ENCODE measurements around the gene SCAMP4. TPM values are rescaled to one million over a fixed set of nuclear protein-coding genes. Genes with fewer than 3 reads are reported as not detected.

Gene SCAMP4
- total and polyA plus RNA-seq, 2 experiments from 2014 or later = 69.3 to 89.8 TPM

GRCh38 chr19:1956122-1956494 lies 50.9 kb downstream of the SCAMP4 start:
- no peak for DNase-seq (ENCODE audit: low spot score)
- peaks cover 64% of the 10 kb centered on the region for H4K20me1 ChIP-seq (ENCODE audit: insufficient read depth, poor library complexity, severe bottlenecking)

DNA sequence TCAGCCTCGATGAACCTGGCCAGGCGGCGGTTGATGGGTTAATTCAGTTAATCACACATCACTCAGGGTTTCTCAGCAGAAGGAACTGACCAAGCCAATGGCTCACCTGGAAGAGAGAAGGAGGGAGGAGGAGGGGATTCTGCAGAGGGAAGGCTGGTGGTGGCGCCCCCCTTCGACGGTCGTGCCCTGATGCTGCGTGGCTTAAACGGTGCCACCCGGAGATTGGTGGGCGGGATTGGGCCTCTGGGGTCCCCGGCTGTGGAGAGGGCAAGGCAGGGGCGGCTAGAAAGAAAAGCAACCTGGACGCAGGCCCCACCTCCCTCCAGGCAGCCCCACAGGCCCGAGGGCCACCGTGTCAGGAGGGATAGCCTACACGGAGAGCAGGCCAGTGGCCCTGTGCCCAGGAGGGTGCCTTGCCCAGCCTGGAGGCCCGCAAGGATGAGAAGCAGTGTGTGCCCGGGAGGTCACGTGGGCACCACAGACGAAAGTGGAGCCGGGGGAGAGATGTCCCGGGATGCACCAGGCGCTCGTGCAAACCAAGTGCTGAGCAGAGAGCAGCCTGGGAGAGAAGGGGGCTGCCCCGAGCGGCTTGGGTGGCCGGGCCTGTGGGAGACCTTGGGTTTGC lies 51.8 kb downstream of the SCAMP4 start:
- H3K79me2 ChIP-seq = peaks cover 75% of the 10 kb centered on the region

More at GRCh38 chr19:1956122-1956494, 50.9 kb downstream of the SCAMP4 start:
- 94% methylated on average over 12 of the region's 12 CpGs for WGBS (ENCODE audit: low lambda C conversion rate, missing lambda C conversion rate)
- Histone ChIP-seq H3K4me2 (no peak overlapping the region), H3K36me3 (replicated peaks; ENCODE audit: insufficient read depth, low read depth) (no peaks in the 10 kb centered on the region), H3K9me2 (replicated peaks; ENCODE audit: insufficient read depth) (no peaks in the 10 kb centered on the region), H2AFZ (no peak overlapping the region), H3K79me2 (peaks cover 77% of the 10 kb centered on the region), H3K27me3 (no peaks in the 10 kb centered on the region), H3K9me3 (ENCODE audit: low read depth) (no peaks in the 10 kb centered on the region), H3K27ac (no peak overlapping the region), H3K4me1 (ENCODE audit: insufficient read depth) (no peaks in the 10 kb centered on the region), H3K4me3 (no peak overlapping the region)
- no peak for TF ChIP-seq EZH2phosphoT487 (IDR thresholded peaks at IDR 0.05; ENCODE audit: low read depth, severe bottlenecking, unreplicated experiment)

GRCh38 chr19:1957562-1958248 lies 52.5 kb downstream of the SCAMP4 start:
- DNase-seq (ENCODE audit: low spot score) = no peak
- Histone ChIP-seq H3K36me3 (replicated peaks; ENCODE audit: insufficient read depth, low read depth) (no peaks in the 10 kb centered on the region), H3K79me2 (peaks cover 68% of the 10 kb centered on the region), H2AFZ (no peak overlapping the region), H3K4me2 (no peak overlapping the region), H3K9me2 (replicated peaks; ENCODE audit: insufficient read depth) (no peaks in the 10 kb centered on the region), H3K9me3 (ENCODE audit: low read depth) (no peaks in the 10 kb centered on the region), H3K4me3 (no peak overlapping the region), H4K20me1 (ENCODE audit: insufficient read depth, poor library complexity, severe bottlenecking) (peaks cover 56% of the 10 kb centered on the region), H3K27ac (no peak overlapping the region), H3K4me1 (ENCODE audit: insufficient read depth) (no peaks in the 10 kb centered on the region), H3K27me3 (no peaks in the 10 kb centered on the region)
- TF ChIP-seq EZH2 (IDR thresholded peaks at IDR 0.05; ENCODE audit: borderline replicate concordance) (no peak), EZH2phosphoT487 (IDR thresholded peaks at IDR 0.05; ENCODE audit: low read depth, severe bottlenecking, unreplicated experiment) (no peak), CTCF (IDR thresholded peaks at IDR 0.05; ENCODE audit: poor library complexity) (no peak)
- 96% methylated on average over 34 of the region's 40 CpGs for WGBS (ENCODE audit: low lambda C conversion rate, missing lambda C conversion rate)

More for the DNA sequence above, 51.8 kb downstream of the SCAMP4 start:
- peaks cover 63% of the 10 kb centered on the region for H4K20me1 ChIP-seq (ENCODE audit: insufficient read depth, poor library complexity, severe bottlenecking)
- no peak overlapping the region for H3K4me3 ChIP-seq
- TF ChIP-seq EZH2phosphoT487 (IDR thresholded peaks at IDR 0.05; ENCODE audit: low read depth, severe bottlenecking, unreplicated experiment) (no peak), EZH2 (IDR thresholded peaks at IDR 0.05; ENCODE audit: borderline replicate concordance) (no peak), CTCF (IDR thresholded peaks at IDR 0.05; ENCODE audit: poor library complexity) (no peak)
- no peaks in the 10 kb centered on the region for H3K36me3 ChIP-seq (replicated peaks; ENCODE audit: insufficient read depth, low read depth)
- H3K9me2 ChIP-seq (replicated peaks; ENCODE audit: insufficient read depth) = no peaks in the 10 kb centered on the region
- WGBS (ENCODE audit: low lambda C conversion rate, missing lambda C conversion rate) = 92% methylated on average over 26 of the region's 28 CpGs
- H3K27me3 ChIP-seq = no peaks in the 10 kb centered on the region
- no peak for DNase-seq (ENCODE audit: low spot score)
- H3K4me2 ChIP-seq = no peak overlapping the region
- no peaks in the 10 kb centered on the region for H3K4me1 ChIP-seq (ENCODE audit: insufficient read depth)
- no peak overlapping the region for H2AFZ ChIP-seq
- H3K27ac ChIP-seq = no peak overlapping the region
- no peaks in the 10 kb centered on the region for H3K9me3 ChIP-seq (ENCODE audit: low read depth)

GRCh38 chr19:1959928-1960589 lies 54.9 kb downstream of the SCAMP4 start:
- H2AFZ ChIP-seq = no peak overlapping the region
- no peak for DNase-seq (ENCODE audit: low spot score)
- peaks cover 43% of the 10 kb centered on the region for H4K20me1 ChIP-seq (ENCODE audit: insufficient read depth, poor library complexity, severe bottlenecking)
- no peak overlapping the region for H3K4me2 ChIP-seq
- peaks cover 51% of the 10 kb centered on the region for H3K79me2 ChIP-seq
- no peaks in the 10 kb centered on the region for H3K9me3 ChIP-seq (ENCODE audit: low read depth)
- H3K9me2 ChIP-seq (replicated peaks; ENCODE audit: insufficient read depth) = no peaks in the 10 kb centered on the region
- H3K4me3 ChIP-seq = no peak overlapping the region
- TF ChIP-seq EZH2 (IDR thresholded peaks at IDR 0.05; ENCODE audit: borderline replicate concordance) = no peak
- TF ChIP-seq CTCF (IDR thresholded peaks at IDR 0.05; ENCODE audit: poor library complexity) = no peak
- no peak for TF ChIP-seq EZH2phosphoT487 (IDR thresholded peaks at IDR 0.05; ENCODE audit: low read depth, severe bottlenecking, unreplicated experiment)
- H3K27me3 ChIP-seq = no peaks in the 10 kb centered on the region
- WGBS (ENCODE audit: low lambda C conversion rate, missing lambda C conversion rate) = 97% methylated on average over 32 of the region's 32 CpGs
- H3K4me1 ChIP-seq (ENCODE audit: insufficient read depth) = no peaks in the 10 kb centered on the region
- H3K36me3 ChIP-seq (replicated peaks; ENCODE audit: insufficient read depth, low read depth) = no peaks in the 10 kb centered on the region
- H3K27ac ChIP-seq = no peak overlapping the region

Data from hepatocyte (in vitro differentiated cells).